ENCODE measurements around the gene WNT3A.

WNT3A gene

GRCh38 chr1:228105270-228105995, 98.6 kb downstream of the WNT3A start:
- CTCF ChIA-PET: no interaction called here
- POLR2A ChIA-PET: interaction anchor here (3.4 kb wide), 1 partner anchor 23 kb away, joined by 15 read pairs; the partner anchor contains the start of gene ARF1

GRCh38 chr1:228105996-228106799, 99.4 kb downstream of the WNT3A start:
- TF ChIP-seq ZNF580 (tag by site-specific recombination; IDR thresholded peaks at IDR 0.05) (no peak), OVOL3 (tag by site-specific recombination; IDR thresholded peaks at IDR 0.05) (no peak), ZNF623 (tag by site-specific recombination; IDR thresholded peaks at IDR 0.05) (no peak), ZNF48 (tag by site-specific recombination; IDR thresholded peaks at IDR 0.05) (no peak), HOXC10 (CRISPR knock-in tag; IDR thresholded peaks at IDR 0.05) (no peak), ZSCAN18 (tag by site-specific recombination; IDR thresholded peaks at IDR 0.05) (no peak), ZNF555 (tag by site-specific recombination; conservative IDR thresholded peaks at IDR 0.05) (no peak), ZNF596 (tag by site-specific recombination; IDR thresholded peaks at IDR 0.05) (no peak)
- ChIA-PET CTCF (interaction anchor here (1.0 to 9.9 kb wide), 3 partner anchors 25 to 107 kb away, joined by 3 to 57 read pairs (median 4); no protein-coding TSS in a partner anchor), POLR2A (interaction anchor here (0.7 to 3.4 kb wide), 3 partner anchors 17 to 47 kb away, joined by 3 to 15 read pairs (median 5); partner anchors contain the start of gene ARF1)
- Histone ChIP-seq H3K4me1 (ENCODE audit: control insufficient read depth, insufficient read depth, low read length) (peaks cover 3% of the 10 kb centered on the region; the same call in 1 of the 2 replicates), H3K36me3 (ENCODE audit: control insufficient read depth in 2 of 2, insufficient read depth in 1 of 2, low read length in 2 of 2) (peaks cover 6 to 37% of the 10 kb centered on the region in 2 experiments), H3K9me3 (ENCODE audit: control insufficient read depth, insufficient read depth, low read depth, low read length) (no peaks in the 10 kb centered on the region), H3K4me3 (ENCODE audit: low read depth, low read length) (no peak overlapping the region), H3K27ac (ENCODE audit: extremely low read depth, low read depth, low read length) (no peak overlapping the region)

More at GRCh38 chr1:228105270-228105995, 98.6 kb downstream of the WNT3A start:
- H3K27ac ChIP-seq (ENCODE audit: extremely low read depth, low read depth, low read length): no peak overlapping the region
- peaks cover 9 to 44% of the 10 kb centered on the region in 2 experiments for H3K36me3 ChIP-seq (ENCODE audit: control insufficient read depth in 2 of 2, insufficient read depth in 1 of 2, low read length in 2 of 2)
- TF ChIP-seq HOXA7 (CRISPR knock-in tag; IDR thresholded peaks at IDR 0.05; ENCODE audit: borderline replicate concordance) (no peak), ZNF600 (tag by site-specific recombination; IDR thresholded peaks at IDR 0.05) (peak; percentile 59; the same call in 1 of the 2 replicates), OSR2 (tag by site-specific recombination; IDR thresholded peaks at IDR 0.05) (no peak)
- H3K4me3 ChIP-seq (ENCODE audit: low read depth, low read length): no peak overlapping the region
- H3K9me3 ChIP-seq (ENCODE audit: control insufficient read depth, insufficient read depth, low read depth, low read length): no peaks in the 10 kb centered on the region
- H3K4me1 ChIP-seq (ENCODE audit: control insufficient read depth, insufficient read depth, low read length): peaks cover 3% of the 10 kb centered on the region; the same call in 1 of the 2 replicates

- H3K4me3 ChIP-seq (ENCODE audit: low read depth, low read length): no peak overlapping the region
- CTCF ChIA-PET: interaction anchor here (1.0 to 9.9 kb wide), 3 partner anchors 24 to 107 kb away, joined by 3 to 57 read pairs (median 4); no protein-coding TSS in a partner anchor
- no peak overlapping the region for H3K27ac ChIP-seq (ENCODE audit: extremely low read depth, low read depth, low read length)
- H3K4me1 ChIP-seq (ENCODE audit: control insufficient read depth, insufficient read depth, low read length): peaks cover 3% of the 10 kb centered on the region; the same call in 1 of the 2 replicates
- POLR2A ChIA-PET: interaction anchor here (0.6 to 3.4 kb wide), 4 partner anchors 16 to 381 kb away, joined by 3 to 15 read pairs (median 6); partner anchors contain the start of gene ARF1
- H3K9me3 ChIP-seq (ENCODE audit: control insufficient read depth, insufficient read depth, low read depth, low read length): no peaks in the 10 kb centered on the region
- peaks cover 6 to 33% of the 10 kb centered on the region in 2 experiments for H3K36me3 ChIP-seq (ENCODE audit: control insufficient read depth in 2 of 2, insufficient read depth in 1 of 2, low read length in 2 of 2)
- TF ChIP-seq ZSCAN30 (tag by site-specific recombination; IDR thresholded peaks at IDR 0.05): no peak
- no peak for TF ChIP-seq ZNF335 (tag by site-specific recombination; conservative IDR thresholded peaks at IDR 0.05)
- no peak for TF ChIP-seq ZNF777 (tag by site-specific recombination; IDR thresholded peaks at IDR 0.05; ENCODE audit: borderline replicate concordance)
- TF ChIP-seq ZNF280C (tag by site-specific recombination; IDR thresholded peaks at IDR 0.05): no peak
- TF ChIP-seq ZNF214 (tag by site-specific recombination; IDR thresholded peaks at IDR 0.05; ENCODE audit: borderline replicate concordance): no peak
- no peak for TF ChIP-seq ZBTB1 (tag by site-specific recombination; IDR thresholded peaks at IDR 0.05)
- no peak for TF ChIP-seq ZNF530 (tag by site-specific recombination; IDR thresholded peaks at IDR 0.05; ENCODE audit: low read depth)
- no peak for TF ChIP-seq ZIC2 (tag by site-specific recombination; IDR thresholded peaks at IDR 0.05)
- no peak for TF ChIP-seq ZSCAN5A (tag by site-specific recombination; IDR thresholded peaks at IDR 0.05)
- TF ChIP-seq BCL11A (tag by site-specific recombination; IDR thresholded peaks at IDR 0.05; ENCODE audit: low read depth): no peak
- no peak for TF ChIP-seq ZNF654 (tag by site-specific recombination; IDR thresholded peaks at IDR 0.05; ENCODE audit: low read depth)
- no peak for TF ChIP-seq KLF7 (tag by site-specific recombination; IDR thresholded peaks at IDR 0.05; ENCODE audit: borderline replicate concordance)
- TF ChIP-seq YY1 (tag by site-specific recombination; IDR thresholded peaks at IDR 0.05): no peak
- no peak for TF ChIP-seq ZNF140 (tag by site-specific recombination; IDR thresholded peaks at IDR 0.05)
- no peak for TF ChIP-seq ZBTB48 (tag by site-specific recombination; IDR thresholded peaks at IDR 0.05)
Observed at GRCh38 chr1:228106800-228107054, 99.9 kb downstream of the WNT3A start.
